Erythroblast (primary cell): ENCODE results near the gene PARP4.

Experiments used
- GATA1 ChIP-seq: IDR thresholded peaks from 2 replicates; pipeline ENCODE4 v1.6.1; 2011; ENCODE audit warnings: low read depth, mild to moderate bottlenecking, control low read depth, low read length, moderate library complexity
- POLR2A ChIP-seq: IDR thresholded peaks from 2 replicates; pipeline ENCODE4 v1.6.1; 2011; ENCODE audit warnings: mild to moderate bottlenecking, low read length

DNA sequence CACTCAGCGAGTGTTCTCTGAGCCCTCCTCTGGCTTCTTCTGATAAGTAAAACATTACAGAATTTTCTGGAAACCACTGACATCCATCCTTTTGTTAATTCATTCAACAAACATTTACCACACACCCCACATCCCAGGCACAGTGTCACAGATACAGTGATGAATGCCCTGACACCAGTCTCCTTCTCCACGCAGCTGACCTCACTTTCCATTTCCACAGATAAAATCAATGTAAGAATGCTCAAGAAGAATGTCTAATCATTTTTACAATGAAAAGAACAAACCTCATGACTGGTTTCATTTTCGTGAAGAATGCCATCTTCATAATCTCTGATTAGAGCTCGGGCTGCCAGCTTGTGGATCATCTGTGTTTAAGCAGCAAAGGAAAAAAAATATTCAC lies 69.2 kb downstream of the PARP4 start:
- no peak for TF ChIP-seq POLR2A
- no peak for TF ChIP-seq GATA1
